HCEC 1CT (cell line): Measurements from ENCODE around the gene TUBG2.

Experiments used
- DNase-seq: peaks from one replicate; pipeline ENCODE4 v3.0.0-alpha.2; 2017

Gene TUBG2

GRCh38 chr17:42677921-42678781 lies 19.1 kb downstream of the TUBG2 start:
- DNase-seq, result peak; percentile 90

DNA sequence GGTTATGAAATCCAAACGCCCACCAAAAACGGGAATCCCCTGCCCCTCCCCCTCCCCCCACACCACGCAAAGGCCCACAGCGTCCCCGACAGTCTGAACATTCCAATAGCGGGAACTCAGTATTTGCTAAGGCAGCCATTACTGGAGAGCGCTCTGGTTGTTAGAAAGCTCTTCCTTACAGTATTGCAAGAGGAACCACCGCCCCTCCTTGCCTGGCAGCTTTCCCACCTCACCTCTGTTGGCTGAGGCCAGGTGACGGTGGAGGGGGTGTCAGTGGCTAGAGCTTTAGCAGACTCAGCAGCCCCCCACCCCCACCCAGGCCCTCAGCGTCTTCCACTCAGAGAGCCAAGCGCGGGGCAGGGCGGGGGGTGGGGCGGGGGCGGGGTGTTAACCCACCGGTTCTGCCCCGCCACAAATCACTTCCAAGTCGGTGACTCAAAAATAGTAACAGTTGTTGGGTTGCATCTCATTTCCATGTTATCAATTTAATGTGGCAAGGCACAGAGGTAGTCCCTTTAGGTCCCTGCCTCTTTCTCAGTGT lies 19.9 kb downstream of the TUBG2 start:
- DNase-seq, result peak; percentile 53

GRCh38 chr17:42679492-42680330 lies 20.6 kb downstream of the TUBG2 start:
- DNase-seq, result peak; percentile 76

DNA sequence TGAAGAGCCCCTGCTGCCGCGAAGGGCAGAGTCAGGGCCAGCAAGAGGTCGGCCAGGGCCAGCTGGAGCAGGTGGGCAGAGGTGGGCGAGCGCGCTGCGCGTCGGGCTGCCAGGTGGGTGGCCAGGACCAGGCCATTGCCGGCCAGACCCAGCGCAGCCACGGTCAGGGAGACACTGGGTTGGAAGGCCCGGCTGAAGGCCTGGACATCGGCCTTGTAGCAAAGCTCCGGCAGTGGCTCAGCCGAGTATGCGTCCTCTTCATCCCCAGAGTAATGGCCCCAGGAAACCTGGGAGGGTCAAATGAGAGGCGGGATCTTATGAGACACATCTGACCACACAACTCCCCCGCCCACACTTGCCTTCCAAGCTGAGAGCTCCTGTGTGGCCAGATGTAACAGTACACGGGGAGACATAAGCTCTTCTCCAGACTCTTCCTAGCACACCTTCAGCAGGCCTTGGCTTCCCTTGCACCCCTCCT lies 21.3 kb downstream of the TUBG2 start:
- DNase-seq, result no peak

- DNase-seq, result peak; percentile 58
These were observed 23.1 kb downstream of the TUBG2 start, which contains the start of gene CNTNAP1 for GRCh38 chr17:42681976-42682721. TSS of gene CNTNAP1 (plus strand) at chr17:42682531. CDS start at chr17:42682830, 299 bp downstream.

GRCh38 chr17:42682722-42683403 lies 23.8 kb downstream of the TUBG2 start:
- peak; percentile 64 for DNase-seq

- no peak for DNase-seq
These were observed 24.4 kb downstream of the TUBG2 start for GRCh38 chr17:42683407-42684034.

GRCh38 chr17:42684929-42685556 lies 26.0 kb downstream of the TUBG2 start:
- DNase-seq, result no peak

DNA sequence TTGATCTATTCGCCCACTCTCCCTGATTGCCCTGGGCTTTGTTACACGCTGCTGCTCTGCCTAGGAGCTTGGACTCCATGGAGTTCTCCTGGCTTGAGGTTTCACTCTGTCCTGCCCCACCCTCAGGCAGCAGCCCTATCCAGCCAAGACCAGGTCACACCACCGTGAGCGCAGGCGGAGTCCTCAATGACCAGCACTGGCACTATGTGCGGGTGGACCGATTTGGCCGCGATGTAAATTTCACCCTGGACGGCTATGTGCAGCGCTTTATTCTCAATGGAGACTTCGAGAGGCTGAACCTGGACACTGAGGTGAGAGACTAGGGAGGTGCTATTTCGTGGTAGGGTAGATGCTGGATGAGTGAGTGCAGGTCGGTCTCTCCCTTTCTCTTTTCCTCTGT lies 26.7 kb downstream of the TUBG2 start:
- DNase-seq, result no peak

DNA sequence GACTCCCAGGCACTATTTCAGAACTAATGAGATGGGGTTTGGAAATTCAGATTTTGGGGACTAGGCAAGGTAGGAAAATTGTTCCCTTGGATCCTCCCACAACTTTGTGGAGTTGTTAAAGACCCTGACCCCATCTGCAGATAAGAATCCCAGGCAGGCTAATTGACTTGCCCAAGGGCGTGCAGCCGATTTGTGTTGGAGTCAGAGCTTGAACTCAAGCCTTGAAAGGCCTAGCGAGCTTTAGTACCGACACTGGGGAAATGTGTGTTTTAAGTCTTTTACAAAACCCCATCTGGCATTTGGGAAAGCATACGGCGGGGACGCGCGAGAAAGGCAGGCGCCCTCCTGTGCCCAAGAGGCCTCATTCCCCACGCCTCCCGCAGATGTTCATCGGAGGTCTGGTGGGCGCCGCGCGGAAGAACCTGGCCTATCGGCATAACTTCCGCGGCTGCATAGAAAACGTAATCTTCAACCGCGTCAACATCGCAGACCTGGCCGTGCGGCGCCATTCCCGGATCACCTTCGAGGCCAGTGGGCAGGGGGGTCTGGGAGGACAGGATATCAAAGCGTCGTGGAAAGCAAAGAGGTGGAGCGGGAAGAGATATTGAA lies 27.5 kb downstream of the TUBG2 start:
- DNase-seq, result no peak

GRCh38 chr17:42687707-42688320 lies 28.7 kb downstream of the TUBG2 start:
- DNase-seq, result no peak

- DNase-seq, result no peak
These were observed 31.5 kb downstream of the TUBG2 start for GRCh38 chr17:42690596-42690995.

DNA sequence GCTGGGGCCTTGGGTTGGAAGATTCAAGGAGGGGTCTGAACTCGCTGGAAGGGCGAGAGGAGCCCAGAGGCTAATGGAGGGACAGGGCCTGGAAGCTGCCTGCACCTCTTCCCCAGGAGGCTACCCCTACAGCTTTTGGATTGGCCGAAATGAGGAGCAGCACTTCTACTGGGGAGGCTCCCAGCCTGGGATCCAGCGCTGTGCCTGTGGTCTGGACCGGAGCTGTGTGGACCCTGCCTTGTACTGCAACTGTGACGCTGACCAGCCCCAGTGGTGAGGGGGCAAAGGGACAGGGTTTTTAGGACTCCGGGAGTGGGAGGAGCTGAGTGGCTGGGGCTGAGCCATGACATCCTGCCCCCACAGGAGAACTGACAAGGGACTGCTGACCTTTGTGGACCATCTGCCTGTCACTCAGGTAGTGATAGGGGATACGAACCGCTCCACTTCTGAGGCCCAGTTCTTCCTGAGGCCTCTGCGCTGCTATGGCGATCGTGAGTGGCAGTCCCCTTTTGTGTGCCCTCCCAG lies 32.0 kb downstream of the TUBG2 start:
- DNase-seq, result no peak

GRCh38 chr17:42692489-42692888 lies 33.4 kb downstream of the TUBG2 start:
- no peak for DNase-seq

- DNase-seq, result no peak
These were observed 35.4 kb downstream of the TUBG2 start for GRCh38 chr17:42694524-42694923.

GRCh38 chr17:42695500-42695899 lies 36.4 kb downstream of the TUBG2 start:
- no peak for DNase-seq

DNA sequence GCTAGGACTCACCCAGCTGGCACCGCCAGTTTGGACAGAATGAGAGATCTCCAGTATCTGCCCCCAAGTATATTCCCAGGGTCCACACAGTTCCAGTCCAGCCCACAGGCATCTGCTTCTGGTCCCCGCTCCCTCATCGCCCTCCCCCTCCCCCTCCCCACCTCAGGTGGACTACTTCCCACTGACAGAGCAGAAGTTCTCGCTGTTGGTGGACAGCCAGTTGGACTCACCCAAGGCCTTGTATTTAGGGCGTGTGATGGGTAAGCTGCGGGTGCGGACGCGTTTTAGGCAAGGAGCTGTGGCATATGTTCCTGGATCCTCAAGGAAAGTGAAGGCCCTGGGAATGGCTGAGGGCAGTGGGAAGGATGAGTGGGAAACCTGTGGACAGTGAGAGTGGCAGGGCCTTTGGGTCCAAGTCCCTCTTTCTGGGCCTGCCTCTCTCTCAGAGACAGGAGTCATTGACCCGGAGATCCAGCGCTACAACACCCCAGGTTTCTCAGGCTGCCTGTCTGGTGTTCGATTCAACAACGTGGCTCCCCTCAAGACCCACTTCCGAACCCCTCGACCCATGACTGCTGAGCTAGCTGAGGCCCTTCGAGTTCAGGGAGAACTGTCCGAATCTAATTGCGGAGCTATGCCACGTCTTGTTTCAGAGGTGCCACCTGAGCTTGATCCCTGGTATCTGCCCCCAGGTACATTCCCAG lies 38.2 kb downstream of the TUBG2 start:
- no peak for DNase-seq

GRCh38 chr17:42698736-42699414 lies 39.8 kb downstream of the TUBG2 start:
- DNase-seq, result peak; percentile 62

DNA sequence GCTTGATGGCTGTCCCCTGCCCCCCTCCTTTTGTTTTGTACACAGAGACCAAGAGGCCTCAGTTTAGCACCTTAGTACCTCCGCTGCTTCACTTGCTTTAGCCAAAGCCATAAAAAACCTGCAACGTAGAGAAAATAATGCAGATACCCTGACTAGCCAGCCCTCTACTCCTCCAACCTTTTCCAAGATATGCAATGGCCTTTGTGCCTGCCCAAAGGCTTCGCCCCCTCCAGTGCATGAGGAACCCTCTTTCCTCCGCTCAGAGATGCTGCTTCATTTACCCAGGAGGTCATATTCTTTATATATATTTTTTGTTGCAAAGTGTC lies 40.3 kb downstream of the TUBG2 start:
- no peak for DNase-seq
